Measurements from ENCODE around the gene CEP162. TPM values are rescaled to one million over a fixed set of nuclear protein-coding genes. Genes with fewer than 3 reads are reported as not detected.

The CEP162 gene
- total RNA-seq, 4 donors from 2014 or later = 2.0 to 9.6 (median 6.4) TPM

- WGBS = 53% methylated on average over 6 of the region's 6 CpGs
- DNase-seq (ENCODE audit: low spot score in 2 of 2) = no peak
- no peaks in the 10 kb centered on the region for H3K4me1 ChIP-seq
- TF ChIP-seq POLR2A (IDR thresholded peaks at IDR 0.05) = no peak
- no peak for TF ChIP-seq CTCF (IDR thresholded peaks at IDR 0.05)
- no peak for TF ChIP-seq POLR2AphosphoS5 (IDR thresholded peaks at IDR 0.05)
- no peak for TF ChIP-seq EP300 (IDR thresholded peaks at IDR 0.05)
- no peaks in the 10 kb centered on the region for H3K36me3 ChIP-seq
- no peak overlapping the region for H3K4me3 ChIP-seq
- no peak overlapping the region for H3K27ac ChIP-seq
- H3K27me3 ChIP-seq = no peaks in the 10 kb centered on the region
- H3K9me3 ChIP-seq = no peaks in the 10 kb centered on the region
Measured at GRCh38 chr6:84269947-84270733, 42.7 kb upstream of the CEP162 start.

GRCh38 chr6:84268781-84269180 lies 41.3 kb upstream of the CEP162 start:
- no peak overlapping the region for H3K4me3 ChIP-seq
- H3K9me3 ChIP-seq = no peaks in the 10 kb centered on the region
- 83% methylated on average over 3 of the region's 3 CpGs for WGBS
- no peak overlapping the region for H3K27ac ChIP-seq
- TF ChIP-seq POLR2A (IDR thresholded peaks at IDR 0.05) = no peak
- no peak for TF ChIP-seq EP300 (IDR thresholded peaks at IDR 0.05)
- TF ChIP-seq POLR2AphosphoS5 (IDR thresholded peaks at IDR 0.05) = no peak
- TF ChIP-seq CTCF (IDR thresholded peaks at IDR 0.05) = no peak
- no peak for DNase-seq (ENCODE audit: low spot score in 2 of 2)
- H3K36me3 ChIP-seq = no peaks in the 10 kb centered on the region
- no peaks in the 10 kb centered on the region for H3K4me1 ChIP-seq
- no peaks in the 10 kb centered on the region for H3K27me3 ChIP-seq

- DNase-seq (ENCODE audit: low spot score in 2 of 2) = no peak
- Histone ChIP-seq H3K4me3 (no peak overlapping the region), H3K9me3 (no peaks in the 10 kb centered on the region), H3K27me3 (no peaks in the 10 kb centered on the region), H3K4me1 (no peaks in the 10 kb centered on the region), H3K36me3 (no peaks in the 10 kb centered on the region), H3K27ac (no peak overlapping the region)
- WGBS = 53% methylated on average over 6 of the region's 6 CpGs
- TF ChIP-seq CTCF (IDR thresholded peaks at IDR 0.05) (no peak), EP300 (IDR thresholded peaks at IDR 0.05) (no peak), POLR2AphosphoS5 (IDR thresholded peaks at IDR 0.05) (no peak), POLR2A (IDR thresholded peaks at IDR 0.05) (no peak)
Measured at GRCh38 chr6:84263557-84263956, 36.1 kb upstream of the CEP162 start.

GRCh38 chr6:84260926-84261325 lies 33.5 kb upstream of the CEP162 start:
- H3K9me3 ChIP-seq = no peaks in the 10 kb centered on the region
- no peak overlapping the region for H3K4me3 ChIP-seq
- no peaks in the 10 kb centered on the region for H3K36me3 ChIP-seq
- no peaks in the 10 kb centered on the region for H3K4me1 ChIP-seq
- no peak overlapping the region for H3K27ac ChIP-seq
- DNase-seq (ENCODE audit: low spot score in 2 of 2) = no peak
- TF ChIP-seq POLR2AphosphoS5 (IDR thresholded peaks at IDR 0.05) = no peak
- no peak for TF ChIP-seq EP300 (IDR thresholded peaks at IDR 0.05)
- no peak for TF ChIP-seq POLR2A (IDR thresholded peaks at IDR 0.05)
- TF ChIP-seq CTCF (IDR thresholded peaks at IDR 0.05) = no peak
- H3K27me3 ChIP-seq = no peaks in the 10 kb centered on the region
- WGBS = 86% methylated on average over 3 of the region's 3 CpGs

- WGBS = 62% methylated on average over 4 of the region's 4 CpGs
- H3K27me3 ChIP-seq = no peaks in the 10 kb centered on the region
- TF ChIP-seq POLR2AphosphoS5 (IDR thresholded peaks at IDR 0.05) (no peak), CTCF (IDR thresholded peaks at IDR 0.05) (no peak), EP300 (IDR thresholded peaks at IDR 0.05) (no peak), POLR2A (IDR thresholded peaks at IDR 0.05) (no peak)
- H3K4me3 ChIP-seq = no peak overlapping the region
- H3K4me1 ChIP-seq = no peaks in the 10 kb centered on the region
- H3K27ac ChIP-seq = no peak overlapping the region
- no peaks in the 10 kb centered on the region for H3K9me3 ChIP-seq
- H3K36me3 ChIP-seq = no peaks in the 10 kb centered on the region
- DNase-seq (ENCODE audit: low spot score in 2 of 2) = no peak
Measured at GRCh38 chr6:84260196-84260595, 32.8 kb upstream of the CEP162 start.
